NK-92 (cell line): Measurements from ENCODE around the gene UBE2N.

Experiments used
- DNase-seq: peaks from one replicate; lab custom pipeline; 2025; ENCODE audit not compliant: unreplicated experiment; lab: John Stamatoyannopoulos, UW

Gene UBE2N, protein sequence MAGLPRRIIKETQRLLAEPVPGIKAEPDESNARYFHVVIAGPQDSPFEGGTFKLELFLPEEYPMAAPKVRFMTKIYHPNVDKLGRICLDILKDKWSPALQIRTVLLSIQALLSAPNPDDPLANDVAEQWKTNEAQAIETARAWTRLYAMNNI

DNA sequence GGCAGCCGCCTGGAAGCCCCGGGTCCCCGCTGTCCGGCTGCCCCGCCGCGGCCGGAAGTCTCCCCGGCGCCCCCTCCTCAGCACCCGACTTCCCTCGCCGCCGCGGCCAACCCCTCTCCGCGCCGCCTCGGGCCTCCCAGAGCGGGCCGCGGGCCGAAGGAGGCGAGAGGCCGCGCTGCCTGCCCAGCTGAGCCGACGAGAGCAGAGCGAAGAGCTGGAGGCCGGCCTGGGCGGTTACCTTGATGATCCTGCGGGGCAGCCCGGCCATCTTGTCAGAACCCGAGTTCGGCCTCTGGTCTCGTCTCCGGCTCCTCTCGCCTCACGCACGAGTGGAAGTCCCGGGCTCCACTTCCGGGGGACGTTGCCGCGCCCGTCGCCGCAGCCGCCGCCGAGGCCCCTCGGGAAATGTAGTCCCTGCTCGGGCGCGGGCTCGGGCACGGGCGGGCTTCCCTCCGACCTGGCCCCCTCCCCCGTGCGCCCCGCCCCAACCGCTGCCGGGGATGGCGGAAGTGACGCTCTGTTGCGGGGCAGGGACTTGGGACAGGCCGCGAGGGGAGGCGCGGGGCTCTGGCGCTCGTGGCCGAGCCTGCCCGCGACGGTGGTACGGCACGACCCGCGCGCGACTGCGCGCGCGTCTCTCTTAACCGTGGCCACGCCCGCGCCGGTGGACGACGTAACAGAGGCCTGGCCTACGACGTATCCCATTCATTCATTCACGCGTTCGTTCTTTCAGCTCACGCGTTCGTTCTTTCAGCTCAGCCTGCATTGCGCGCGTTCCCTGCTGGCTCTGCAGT lies at the start of gene UBE2N:
Gene UBE2N, minus strand, starts transcription at position 331 of the 794 bp plus-strand sequence. Its CDS starts 63 bp downstream, at position 268.
- peak; percentile 86 for DNase-seq

DNA sequence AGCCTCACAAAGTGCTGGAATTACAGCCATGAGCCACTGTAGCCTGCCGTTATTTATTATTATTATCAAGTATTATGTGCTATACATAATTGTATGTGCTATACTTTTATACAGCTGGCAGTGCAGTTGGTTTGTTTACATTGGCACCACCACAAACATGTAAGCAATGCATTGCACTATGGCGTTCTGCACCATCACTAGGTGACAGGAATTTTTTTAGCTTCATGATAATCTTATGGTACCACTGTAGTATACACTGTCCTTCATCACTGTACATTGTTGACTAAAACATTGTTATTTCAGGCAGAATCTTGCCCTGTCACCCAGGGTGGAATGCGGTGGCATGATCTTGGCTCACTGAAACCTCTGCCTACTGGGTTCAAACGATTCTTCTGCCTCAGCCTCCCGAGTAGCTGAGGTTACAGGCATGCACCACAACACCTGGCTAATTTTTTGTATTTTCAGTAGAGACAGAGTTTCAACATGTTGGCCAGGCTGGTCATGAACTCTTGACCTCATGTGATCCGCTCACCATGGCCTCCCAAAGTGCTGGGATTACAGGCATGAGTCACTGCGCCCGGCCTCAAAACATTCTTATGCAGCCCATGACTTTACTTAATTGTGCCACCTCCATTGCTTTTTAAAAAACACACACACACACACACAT lies 42.7 kb upstream of the UBE2N start:
- no peak for DNase-seq

DNA sequence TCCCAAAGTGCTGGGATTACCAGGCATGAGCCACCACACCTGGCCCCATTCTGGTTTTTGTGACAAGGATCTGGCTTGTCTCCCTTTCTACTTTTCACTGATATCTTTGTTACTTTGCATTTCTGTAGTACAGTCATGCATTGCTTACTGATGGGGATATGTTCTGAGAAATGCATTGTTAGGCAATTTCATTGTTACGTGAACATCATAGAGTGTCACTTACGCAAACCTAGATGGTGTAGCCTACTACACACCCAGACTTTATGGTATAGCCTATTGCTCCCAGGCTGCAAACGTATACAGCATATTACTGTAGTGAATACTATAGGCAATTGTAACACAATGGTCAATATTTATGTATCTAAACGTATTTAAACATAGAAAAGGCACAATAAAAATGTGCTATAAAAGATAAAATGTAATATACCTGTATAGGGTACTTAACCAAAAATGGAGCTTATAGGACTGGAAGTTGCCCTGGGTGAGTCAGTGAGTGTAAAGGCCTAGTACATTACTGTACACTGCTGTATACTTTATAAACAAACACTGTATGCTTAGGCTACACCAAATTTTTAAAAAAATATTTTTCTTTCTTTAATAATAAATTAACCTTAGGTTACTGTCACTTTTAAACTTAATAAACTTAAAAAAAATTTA lies 41.5 kb upstream of the UBE2N start:
- no peak for DNase-seq

DNA sequence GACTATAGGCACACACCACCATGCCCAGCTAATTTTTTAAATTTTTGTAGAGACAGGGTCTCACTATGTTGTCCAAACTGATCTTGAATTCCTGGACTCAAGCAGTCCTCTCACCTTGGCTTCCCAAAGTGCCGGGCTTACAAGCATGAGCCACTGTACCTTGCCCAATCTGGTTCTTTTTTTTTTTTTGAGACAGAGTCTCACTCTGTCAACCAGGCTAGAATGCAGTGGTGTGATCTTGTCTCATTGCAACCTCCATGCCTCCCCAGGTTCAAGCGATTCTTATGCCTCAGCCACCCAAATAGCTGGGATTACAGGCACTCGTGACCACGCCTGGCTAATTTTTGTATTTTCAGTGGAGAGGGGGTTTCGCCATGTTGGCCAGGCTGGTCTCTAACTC lies 41.0 kb upstream of the UBE2N start:
- DNase-seq = no peak

DNA sequence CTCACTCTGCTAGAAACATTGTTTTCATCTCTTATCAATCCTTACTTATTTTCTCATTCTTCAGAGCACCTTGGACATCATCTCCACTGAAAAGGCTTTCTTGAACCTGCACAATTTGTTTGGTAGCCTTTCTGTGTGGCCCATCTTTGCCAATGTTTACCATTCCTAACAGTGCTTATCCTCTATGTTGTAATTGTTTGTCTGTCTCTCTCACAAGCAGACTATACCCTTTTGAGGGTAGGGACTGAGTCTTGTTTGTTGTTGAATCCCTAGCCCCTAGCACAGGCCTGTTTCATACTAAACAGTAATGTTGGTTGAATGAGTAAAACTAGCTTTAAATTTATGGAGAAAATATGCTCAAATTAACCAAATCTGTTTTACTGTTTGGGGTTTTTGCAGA lies 34.8 kb upstream of the UBE2N start:
- no peak for DNase-seq

DNA sequence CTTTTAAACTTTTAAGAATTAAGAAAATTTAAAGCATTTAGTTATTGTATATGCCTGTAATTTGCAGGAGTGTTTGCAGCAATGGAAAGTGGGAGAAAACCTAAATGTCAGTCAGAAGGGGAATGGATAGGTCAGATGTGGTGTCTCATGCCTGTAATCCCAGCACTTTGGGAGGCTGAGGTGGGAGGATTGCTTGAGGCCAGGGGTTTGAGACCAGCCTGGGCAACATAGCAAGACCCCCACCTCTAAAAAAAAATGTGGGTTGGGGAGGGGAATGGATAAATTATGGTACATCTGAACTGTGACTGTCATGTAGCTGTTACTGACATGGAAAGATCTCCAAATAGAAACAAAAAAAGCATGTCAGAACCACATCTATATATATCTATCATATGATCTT lies 27.6 kb upstream of the UBE2N start:
- no peak for DNase-seq

DNA sequence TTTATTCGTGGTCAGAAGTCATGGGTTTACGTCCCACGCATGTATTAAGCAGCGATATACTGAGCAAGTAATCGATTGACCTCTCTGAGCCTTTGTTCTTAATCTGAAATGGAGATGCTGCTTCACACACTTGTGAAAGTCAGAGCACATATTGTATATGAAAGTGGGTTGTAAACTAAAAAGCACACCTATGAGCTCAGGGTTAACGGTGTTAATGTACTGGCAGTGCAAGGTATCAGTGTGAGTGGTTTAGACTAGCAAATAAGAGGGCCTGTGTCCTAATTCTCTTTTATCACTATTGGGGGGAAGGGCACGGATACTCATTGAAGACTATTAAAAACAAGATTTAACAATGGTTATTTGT lies 26.2 kb upstream of the UBE2N start:
- no peak for DNase-seq

DNA sequence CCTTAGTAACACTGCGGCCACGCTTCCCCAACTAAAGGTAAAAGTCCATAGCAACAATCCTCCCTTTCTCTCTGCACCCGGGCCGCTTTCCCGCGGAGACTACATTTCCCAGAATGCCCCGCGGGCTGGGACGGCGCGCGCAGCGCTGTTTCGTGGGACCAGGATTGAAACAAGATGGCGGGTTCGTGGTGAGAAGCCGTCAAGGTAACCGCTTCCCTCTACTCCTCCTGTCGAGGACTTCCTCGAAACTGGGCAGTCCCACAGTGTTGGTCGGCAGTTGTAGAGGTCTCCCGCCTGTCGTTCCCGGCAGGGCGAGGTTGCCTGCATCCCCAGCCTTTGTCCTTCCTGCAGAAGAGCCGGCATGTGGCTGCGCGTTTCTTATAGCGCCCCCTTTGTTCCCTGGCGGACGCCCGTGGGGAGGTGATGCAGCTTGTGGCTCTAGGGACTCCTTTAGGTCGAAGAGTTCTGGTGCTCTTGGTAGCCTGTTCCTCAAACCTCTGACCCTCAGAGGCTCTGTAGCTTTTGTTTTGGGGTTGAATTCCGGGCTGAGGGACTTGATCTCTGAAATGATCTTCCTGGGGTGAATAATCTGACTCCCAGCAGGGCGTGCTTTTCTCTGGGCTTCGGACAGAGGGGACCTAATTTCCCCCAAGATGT lies 25.7 kb upstream of the UBE2N start, which contains the start of gene MRPL42:
Gene MRPL42, plus strand, starts transcription at position 164 of the 657 bp plus-strand sequence. CDS start 1,772 bp downstream, outside the sequence.
- no peak for DNase-seq

DNA sequence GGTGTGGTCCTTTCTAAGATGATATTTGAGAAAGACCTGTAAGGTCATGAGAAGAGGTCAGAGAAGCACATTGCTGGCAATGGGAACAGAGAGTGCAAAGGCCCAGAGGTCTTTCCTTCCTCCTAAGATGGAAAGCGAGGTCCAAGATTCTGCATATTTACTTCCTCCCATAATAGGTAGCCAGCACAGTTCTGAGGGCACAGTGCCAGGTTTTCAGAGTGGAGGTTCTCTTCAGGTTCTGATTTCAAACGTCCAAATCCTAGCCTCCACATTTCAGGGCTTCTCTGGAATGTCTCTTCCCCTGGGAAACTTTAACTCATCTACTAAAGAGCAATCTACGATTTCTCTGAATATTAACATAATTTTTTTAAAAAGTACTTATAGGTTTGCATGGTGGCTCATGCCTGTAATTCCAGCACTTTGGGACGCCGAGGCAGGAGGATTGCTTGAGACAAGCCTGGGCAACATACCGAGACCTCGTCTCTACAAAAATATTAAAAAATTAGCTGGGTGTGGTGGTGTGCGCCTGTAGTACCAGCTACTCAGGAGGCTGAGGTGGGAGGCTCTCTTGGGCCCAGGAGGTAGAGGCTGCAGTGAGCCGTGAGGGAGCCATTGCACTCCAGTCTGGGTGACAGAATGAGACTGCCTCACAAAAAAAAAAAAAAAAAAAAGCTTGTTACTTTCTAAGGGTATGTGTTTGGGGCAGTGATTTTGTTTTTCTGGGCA lies 25.0 kb upstream of the UBE2N start:
- no peak for DNase-seq

DNA sequence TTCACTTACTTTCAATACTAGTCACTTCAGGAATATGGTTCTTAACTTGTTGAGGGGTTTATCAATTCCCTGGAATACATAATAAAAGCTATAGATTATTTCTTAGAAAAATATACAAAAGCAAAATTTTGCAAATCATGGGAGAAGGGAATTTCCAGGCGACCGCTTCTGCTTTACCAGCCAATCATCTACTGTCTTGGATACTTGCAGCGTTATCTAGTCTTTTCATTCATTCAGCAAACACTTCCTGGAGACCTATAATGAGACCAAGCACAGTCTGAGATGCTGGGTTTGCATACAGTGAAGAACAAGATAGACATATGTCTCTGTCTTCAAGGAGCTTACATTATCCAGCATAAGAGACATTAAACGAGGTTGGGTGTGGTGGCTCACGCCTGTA lies 24.1 kb upstream of the UBE2N start:
- no peak for DNase-seq

DNA sequence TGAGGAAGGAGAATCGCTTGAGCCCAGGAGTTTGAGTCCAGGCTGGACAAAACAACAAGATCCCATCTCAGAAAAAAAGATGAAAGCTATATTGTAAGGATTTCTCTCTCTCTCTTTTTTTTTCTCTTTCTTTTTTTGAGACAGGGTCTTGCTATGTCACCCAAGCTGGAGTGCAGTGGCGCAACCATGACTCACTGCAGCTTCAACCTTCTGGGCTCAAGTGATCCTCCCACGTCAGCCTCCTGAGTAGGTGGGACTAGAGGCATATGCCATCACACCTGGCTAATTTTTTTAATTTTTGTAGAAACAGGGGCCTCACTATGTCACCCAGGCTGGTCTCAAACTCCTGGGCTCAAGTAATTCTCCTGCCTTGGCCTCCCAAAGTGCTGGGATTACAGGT lies 19.8 kb upstream of the UBE2N start:
- DNase-seq = no peak

DNA sequence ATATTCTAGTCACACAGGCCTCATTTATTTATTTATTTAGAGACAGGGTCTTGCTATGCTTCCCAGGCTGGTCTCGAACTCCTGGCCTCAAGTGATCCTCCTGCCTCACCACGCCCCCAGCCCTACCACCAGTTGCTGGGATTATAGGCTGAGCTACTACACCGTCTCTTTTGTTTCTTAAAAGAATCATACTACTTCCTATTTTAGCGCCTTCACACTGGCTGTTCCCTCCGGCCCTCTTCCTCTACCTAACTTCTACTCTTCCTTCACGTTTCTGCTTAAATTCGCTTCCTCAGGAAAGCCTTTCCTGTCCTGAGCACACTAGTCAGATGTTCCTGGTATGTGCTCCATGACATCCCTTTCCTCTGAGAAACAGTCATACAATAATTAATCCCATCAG lies 19.2 kb upstream of the UBE2N start:
- no peak for DNase-seq

DNA sequence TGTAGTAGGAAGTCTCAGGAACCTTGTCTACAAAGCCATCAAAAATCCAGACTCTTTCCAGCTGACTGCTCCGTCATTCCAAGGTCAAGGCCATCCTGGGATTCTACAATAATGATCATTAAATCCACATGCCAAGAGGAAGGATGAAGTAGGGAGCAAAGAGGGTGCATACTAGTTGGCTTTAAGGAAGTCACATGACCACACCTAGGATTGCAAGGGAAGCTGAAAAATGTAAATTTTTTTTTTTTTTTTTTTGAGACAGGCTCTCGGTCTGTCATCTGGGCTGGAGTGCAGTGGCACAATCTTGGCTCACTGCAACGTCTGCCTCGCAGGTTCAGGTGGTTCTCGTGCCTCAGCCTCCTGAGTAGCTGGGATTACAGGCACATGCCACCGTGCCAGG lies 18.3 kb upstream of the UBE2N start:
- no peak for DNase-seq

DNA sequence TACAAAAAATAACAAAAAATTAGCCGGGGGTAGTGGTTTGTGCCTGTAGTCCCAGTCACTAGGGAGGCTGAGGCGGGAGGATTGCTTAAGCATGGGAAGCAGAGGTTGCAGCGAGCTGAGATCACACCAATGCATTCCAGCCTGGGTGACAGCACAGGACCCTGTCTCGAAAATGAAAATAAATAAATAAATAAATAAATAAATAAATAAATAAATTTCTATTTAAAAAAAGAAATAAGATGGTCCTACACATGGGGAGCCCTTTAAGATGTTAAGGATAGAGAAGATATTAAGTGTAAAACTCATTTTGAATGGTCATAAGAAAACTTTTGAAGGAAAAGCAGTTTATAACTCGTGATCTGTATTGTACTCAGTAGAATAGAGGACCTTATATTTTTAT lies 17.4 kb upstream of the UBE2N start:
- DNase-seq = no peak

DNA sequence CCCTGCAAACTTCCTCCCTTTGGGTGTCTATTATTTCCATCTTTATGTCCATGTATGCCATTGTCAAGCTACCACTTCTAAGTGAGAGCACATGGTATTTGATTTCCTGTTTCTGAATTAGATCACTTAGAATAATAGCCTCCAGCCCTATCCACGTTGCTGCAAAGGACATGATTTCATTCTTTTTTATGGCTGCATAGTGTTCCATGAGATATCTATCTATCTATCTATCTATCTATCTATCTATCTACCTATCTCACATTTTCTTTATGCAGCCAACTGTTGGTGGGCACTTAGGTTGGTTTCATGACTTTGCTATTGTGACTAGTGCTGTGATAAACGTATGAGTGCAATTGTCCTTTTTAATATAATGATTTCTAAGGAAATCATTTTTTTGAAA lies 14.3 kb upstream of the UBE2N start:
- DNase-seq = no peak

DNA sequence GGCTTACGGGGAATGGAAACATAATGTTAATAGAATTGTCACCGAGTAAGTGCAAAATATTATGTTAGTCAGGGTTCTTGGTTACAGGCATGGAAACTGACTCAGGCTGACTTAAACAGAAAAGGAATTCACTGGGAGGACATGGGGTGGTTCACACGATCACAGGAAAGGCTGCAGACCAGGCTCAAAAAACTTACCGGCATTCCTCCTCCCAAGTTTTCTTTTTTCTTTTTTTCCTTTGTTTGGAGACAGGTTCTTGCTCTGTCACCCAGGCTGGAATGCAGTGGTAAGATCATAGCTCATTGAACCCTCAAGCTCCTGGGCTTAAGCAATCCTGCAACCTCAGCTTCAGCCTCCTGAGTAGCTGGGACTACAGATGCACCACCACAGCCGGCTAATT lies 11.9 kb upstream of the UBE2N start:
- no peak for DNase-seq

DNA sequence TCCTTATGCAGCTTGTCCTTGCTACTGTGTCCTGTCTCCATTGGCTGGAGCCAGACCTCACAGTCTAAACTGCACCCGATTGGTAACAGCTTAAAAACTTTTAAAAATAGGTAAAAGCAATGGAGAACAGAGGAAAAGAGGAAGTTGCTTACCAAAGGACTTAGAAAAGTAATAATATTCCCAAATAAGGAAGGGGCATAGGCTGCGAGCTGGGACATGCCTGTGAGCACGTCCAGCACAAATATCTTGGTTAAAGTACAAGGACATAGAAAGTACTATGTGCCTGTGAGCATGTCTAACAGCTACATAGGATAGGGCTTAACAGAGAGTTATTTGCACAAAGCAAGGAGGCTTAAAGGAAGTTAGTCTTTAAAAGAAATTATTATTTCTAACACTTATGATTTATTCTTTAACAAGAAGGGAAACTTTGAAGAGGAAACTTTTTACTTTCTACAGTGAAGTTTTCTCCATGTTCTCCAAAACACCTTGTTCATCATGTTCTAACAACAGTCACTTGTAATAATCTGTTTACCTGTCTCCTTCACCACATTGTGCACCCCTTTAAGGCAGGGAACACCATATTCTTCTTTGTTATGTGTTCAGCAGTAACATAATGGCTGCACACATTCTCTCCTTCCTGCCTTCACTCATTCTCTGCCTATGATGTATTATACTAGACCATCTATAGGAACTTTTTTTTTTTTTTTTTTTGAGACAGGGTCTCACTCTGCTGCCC lies 9.8 kb upstream of the UBE2N start:
- no peak for DNase-seq

DNA sequence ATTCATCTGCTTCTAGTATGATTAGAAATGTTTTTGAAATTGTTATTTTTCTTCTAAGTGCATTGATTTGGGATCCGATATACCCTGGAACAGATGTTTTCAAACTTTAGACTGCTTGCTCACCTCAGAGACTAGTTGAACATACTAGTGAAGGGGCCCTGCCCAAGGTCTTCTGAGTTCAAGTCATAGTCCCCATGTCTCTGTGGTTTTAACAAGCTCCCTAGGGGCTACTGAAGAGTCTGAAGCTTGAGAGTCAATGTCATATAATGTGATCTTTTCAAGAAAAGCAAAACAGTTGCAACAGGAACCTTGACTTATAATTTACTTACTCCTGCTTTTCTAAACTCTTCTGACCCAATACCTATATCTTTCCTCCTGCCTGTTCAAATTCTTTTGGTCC lies 7.5 kb upstream of the UBE2N start:
- DNase-seq = no peak

DNA sequence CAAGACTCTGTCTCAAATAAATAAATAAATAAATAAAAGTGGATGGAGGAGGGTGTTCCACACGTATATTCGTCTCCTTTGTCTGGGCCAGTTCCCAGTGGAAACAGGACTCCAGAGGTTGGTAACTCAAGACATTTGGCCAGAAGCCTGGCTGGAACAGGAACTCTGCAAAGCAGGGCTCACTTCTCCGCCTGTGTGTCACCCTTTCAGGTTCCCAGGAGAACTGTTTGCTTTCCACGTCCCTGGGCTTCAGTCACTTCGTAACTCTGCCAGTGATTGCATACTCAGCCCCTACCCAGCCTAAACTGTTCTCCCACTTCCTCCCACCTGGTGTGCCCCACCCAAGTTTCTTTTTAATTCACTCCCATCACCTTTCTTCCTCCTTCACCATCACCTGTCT lies 7.0 kb upstream of the UBE2N start:
- DNase-seq = no peak
